Measurements from ENCODE around the gene GRK5. TPM values are rescaled to one million over a fixed set of nuclear protein-coding genes. Genes with fewer than 3 reads are reported as not detected.
A peak's percentile ranks its signal among the peaks of the same experiment; 100 is the strongest.
"Not testable (repeated sequence)": the region's sequence is repeated elsewhere in the genome, so short reads cannot be mapped to it uniquely, and the experiment has no call there.

The GRK5 gene
- polyA plus RNA-seq, 12 donors, result 12.2 to 25.1 (median 21.3) TPM; not detected in 1

DNA sequence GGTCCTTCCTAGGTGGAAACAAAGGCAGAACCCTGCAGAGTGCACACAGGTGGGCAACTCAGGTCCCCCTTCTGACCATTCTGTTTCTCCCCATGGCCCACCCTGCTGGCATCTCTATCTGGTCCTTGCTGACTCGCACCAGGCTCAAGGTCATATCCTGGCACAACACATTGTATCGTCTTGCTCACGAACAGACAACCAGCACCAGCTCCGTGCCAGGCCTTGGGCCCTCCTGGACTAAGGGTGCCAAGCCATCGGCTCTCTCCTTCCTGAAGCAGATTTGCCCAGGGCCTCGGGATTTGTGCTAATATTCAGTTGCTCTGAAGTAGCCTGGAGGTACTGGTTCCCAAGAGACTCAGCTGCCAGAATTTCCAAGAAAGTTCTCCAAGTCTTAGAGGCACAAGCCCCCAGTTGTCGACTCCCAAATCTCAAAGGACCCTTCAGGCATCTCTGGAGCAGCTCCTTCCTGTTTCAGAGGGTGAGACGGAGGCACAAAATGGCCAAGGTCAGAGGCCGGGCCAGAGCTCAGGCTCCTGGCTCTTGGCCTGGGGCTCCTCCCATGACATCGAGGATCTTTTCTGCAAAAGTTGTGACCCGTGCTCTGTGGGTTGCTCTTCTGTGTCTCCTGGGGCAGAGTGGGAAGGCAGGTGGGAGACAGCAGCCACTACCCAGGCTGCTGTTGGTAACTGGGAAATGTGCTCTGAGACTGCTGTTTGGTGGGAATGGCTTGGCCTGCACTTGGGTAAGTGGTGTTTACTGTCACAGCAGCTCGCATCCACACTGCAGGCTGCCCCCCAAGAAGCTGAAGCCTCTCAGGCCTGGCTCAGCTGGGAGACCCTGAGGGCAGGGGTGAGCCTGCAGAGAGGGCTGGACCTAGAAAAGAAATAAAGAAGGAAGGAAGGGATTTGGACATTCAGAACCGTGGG lies 213.8 kb downstream of the GRK5 start:
- DNase-seq, result no peak

- DNase-seq, result no peak
Observed at GRCh38 chr10:119421891-119422681, 214.7 kb downstream of the GRK5 start.

GRCh38 chr10:119422682-119423509 lies 215.5 kb downstream of the GRK5 start:
- no peak for DNase-seq

DNA sequence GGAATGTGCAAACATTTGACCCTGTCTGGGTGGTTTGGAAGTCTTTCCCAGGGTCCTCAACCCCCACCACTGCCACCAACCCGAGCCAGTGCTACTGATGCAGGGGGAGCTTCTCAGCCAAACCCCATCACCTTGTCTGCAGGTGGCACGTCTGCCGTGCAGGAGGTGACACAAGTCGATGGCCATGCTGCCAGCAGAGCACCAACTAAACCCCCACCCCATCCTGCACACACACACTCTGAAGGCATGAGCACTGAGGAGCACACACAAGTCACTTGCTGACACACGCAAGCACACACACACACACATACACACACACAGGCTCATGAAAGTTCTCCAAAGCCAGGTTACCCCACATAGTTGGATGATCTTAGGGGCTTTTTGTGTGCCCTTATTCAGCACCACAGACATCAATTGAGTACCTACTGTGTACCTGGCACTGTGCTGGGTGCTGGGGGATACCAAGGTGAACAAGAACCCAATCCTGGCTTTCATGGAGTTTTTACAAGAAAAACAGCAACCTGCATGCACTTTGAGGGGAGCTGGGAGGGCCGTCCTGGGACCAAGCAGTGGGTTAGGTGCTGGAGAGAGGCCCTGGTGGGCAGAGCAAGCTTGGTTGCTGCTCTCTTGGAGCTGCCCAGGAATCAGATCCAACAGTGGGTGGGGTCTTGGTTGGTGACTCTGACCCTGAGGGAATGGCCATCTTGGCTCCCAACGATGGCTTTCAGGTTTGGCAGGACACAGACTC lies 216.3 kb downstream of the GRK5 start:
- DNase-seq, result no peak

DNA sequence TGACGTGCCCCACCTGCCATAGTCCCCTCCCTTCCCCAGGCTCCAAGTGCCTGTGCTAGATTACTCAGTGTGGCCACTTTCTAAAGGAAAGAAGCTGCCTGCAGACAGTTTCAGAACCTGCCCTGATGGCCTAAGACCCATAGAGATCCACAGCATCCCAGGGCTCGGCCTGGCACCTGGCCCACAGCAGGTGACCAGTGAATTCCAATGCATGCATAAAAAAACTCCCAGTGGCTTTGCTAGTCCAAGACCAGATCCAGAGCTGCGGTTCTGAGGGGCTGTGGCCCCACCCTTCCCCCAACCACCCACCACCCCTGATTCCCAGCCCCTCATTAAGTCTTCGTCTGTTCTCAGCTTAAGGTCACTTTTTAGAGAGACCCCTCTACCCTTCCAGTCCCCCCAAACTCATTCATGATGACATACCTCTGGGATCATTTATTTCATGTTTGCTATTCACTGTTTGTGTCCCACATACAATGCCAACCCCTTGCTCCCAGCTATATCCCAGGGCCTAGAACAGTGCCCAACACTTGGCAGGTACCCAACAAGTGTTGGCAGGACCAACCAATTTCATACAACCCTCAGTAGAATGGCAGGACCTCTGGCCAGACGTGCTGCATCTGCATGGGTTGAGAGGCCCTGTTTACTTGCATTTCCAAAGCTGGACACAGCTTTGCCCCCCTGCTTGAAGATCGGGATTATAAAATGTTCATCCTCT lies 217.0 kb downstream of the GRK5 start:
- DNase-seq, result no peak

DNA sequence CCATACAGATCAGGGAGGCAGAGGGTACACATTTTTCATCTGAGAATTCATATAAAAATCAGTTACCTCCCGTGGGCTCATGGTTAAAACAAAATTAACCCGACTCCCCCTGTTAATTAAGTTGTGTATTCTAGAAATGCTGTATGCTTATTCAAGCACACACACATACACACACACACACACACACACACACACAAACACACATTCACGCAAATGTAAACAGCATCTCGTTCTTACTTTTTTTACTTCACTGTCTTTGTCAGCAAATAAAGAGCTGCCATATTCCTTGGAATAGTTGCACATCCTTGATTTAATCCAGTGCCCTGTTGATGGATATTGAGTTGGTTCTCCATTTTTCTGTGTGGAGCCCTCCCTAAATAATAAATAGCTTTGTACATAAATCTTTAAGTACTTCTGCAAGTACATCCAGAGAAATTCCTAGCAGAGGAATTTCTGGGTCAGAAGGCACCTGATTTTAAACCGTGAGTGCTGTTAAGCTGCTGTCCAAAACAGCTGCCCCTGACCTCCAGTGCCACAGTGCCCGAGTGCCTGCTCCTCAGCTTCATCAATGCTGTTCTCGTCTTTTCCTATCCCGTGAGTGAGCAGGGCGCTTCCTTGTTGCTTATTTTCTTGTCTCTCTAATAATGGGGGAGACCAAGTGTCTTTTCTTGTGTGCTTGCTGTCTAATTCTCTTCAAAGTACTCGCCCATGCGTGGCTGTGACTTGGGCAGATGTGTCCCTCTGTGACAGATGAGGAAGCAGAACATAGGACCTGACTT lies 217.9 kb downstream of the GRK5 start:
- no peak for DNase-seq

- no peak for DNase-seq
Observed at GRCh38 chr10:119425881-119426170, 218.5 kb downstream of the GRK5 start.

- DNase-seq, result no peak
Observed at GRCh38 chr10:119426699-119427098, 219.3 kb downstream of the GRK5 start.

GRCh38 chr10:119427263-119427864 lies 220.0 kb downstream of the GRK5 start:
- no peak for DNase-seq

GRCh38 chr10:119428789-119429188 lies 221.4 kb downstream of the GRK5 start:
- DNase-seq, result no peak

DNA sequence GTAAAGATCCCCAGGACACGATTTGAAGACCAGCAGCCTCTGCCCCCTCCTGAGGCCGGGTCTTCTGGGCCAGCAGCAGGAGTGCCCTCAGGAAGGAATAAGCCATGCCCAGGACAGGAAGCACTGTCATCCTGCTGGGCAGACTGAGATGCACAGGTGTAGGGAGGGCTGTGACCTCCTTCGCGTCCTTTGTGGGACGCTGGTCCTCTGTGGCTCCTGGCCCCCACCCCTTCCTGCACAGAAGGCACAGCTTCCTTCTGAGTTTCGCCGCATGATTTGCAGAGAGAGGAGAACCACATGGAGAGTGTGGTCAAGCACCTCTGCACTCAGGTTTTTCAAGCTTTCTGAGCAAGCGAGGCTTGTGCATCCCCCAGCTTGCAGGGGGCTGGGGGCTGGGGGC lies 222.4 kb downstream of the GRK5 start:
- DNase-seq, result no peak

DNA sequence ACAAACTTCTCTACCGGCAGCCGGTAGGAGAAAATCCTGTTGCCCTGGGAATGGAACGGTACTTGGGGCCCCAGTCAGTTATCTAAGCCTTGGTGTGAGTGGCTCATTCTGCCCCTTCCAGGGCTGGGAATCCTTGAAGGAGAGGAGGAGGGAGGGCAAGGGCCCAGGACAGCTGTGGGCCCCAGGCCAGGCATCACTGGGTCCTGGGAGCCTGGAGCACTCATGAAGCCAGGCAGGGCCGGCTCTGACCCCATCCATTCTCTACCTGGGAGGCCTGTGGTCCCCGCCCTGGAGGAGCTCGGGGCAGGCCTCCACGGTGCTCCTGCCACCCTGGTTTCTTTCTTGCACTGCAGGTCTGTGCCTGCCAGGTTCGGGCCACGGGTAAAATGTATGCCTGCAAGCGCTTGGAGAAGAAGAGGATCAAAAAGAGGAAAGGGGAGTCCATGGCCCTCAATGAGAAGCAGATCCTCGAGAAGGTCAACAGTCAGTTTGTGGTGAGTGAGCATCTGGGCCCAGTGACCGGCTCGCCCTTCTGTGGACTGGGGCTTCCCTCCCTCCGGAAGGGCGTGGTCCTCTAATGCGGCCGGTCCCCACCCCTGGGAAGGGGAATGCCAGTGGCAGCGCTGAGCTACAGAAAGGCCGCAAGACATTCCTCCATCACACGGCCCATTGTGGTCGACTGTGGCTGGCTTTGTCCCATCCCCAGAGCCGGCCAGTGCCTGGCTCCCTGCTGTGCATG lies 223.8 kb downstream of the GRK5 start:
- no peak for DNase-seq

DNA sequence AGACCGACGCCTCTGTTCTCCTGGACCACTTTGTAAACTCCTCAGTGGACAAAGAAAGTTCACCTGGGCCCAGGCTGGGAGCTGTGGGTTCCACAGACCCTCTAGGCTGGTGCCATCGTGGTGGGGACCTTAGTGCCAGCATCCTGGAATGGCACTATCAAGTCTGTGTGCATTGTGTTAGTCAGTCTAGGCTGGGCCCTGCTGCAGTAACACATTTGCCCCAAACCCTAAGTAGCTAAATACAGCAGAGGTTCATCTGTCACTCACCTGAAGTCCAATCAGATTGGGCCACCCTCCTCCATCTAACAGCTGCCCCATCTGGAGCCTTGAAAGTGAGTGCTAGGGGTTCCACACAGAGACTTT lies 224.4 kb downstream of the GRK5 start:
- DNase-seq, result no peak

GRCh38 chr10:119434942-119435341 lies 227.6 kb downstream of the GRK5 start:
- DNase-seq, result not testable (repeated sequence)

GRCh38 chr10:119438717-119439116 lies 231.3 kb downstream of the GRK5 start:
- no peak for DNase-seq

DNA sequence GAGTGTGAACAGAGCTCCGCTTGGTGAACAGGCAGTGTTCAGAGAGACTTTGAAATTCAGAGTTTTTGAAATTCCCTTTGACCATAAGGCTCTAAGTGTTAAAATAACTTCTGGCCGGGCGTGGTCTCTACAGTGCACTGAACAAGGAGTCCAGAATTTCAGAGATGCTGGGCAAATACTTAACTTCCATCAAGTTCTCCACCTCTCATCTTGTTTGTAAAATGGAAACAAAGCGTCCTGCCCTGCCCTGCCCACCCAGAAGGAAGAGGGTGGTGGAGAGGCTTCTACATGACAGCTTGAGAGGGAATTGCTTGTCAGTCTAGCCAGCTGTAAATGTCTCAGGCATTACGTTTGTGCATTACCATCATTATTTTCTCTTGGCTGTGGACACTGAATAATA lies 232.6 kb downstream of the GRK5 start:
- DNase-seq, result no peak

- peak; percentile 86 for DNase-seq
Observed at GRCh38 chr10:119441151-119441821, 233.9 kb downstream of the GRK5 start.

Measured in muscle of arm (tissue), 12 donors.